ENCODE data around the gene CENPS.
"Not testable (repeated sequence)": the region's sequence is repeated elsewhere in the genome, so short reads cannot be mapped to it uniquely, and the experiment has no call there.

GRCh38 chr1:10415967-10416366 lies 14.3 kb upstream of the CENPS start:
- TF ChIP-seq, protein P1, sequence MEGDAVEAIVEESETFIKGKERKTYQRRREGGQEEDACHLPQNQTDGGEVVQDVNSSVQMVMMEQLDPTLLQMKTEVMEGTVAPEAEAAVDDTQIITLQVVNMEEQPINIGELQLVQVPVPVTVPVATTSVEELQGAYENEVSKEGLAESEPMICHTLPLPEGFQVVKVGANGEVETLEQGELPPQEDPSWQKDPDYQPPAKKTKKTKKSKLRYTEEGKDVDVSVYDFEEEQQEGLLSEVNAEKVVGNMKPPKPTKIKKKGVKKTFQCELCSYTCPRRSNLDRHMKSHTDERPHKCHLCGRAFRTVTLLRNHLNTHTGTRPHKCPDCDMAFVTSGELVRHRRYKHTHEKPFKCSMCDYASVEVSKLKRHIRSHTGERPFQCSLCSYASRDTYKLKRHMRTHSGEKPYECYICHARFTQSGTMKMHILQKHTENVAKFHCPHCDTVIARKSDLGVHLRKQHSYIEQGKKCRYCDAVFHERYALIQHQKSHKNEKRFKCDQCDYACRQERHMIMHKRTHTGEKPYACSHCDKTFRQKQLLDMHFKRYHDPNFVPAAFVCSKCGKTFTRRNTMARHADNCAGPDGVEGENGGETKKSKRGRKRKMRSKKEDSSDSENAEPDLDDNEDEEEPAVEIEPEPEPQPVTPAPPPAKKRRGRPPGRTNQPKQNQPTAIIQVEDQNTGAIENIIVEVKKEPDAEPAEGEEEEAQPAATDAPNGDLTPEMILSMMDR (IDR thresholded peaks at IDR 0.05) = not testable (repeated sequence)
- not testable (repeated sequence) for TF ChIP-seq POLR2A (IDR thresholded peaks at IDR 0.05; ENCODE audit: low read length); SMC3 (IDR thresholded peaks at IDR 0.05); REST (IDR thresholded peaks at IDR 0.05)

Data from A549 (cell line).